Fibroblast of pulmonary artery (primary cell): ENCODE measurements around the gene MADCAM1.
"Not testable (repeated sequence)": the region's sequence is repeated elsewhere in the genome, so short reads cannot be mapped to it uniquely, and the experiment has no call there.

Experiments used
- DNase-seq: peaks from one replicate; pipeline ENCODE4 v3.0.0-alpha.2; 2010; ENCODE audit warnings: low read depth
- H3K4me3 ChIP-seq: replicated peaks from 2 replicates; pipeline ENCODE4 v1.5.1; 2011; ENCODE audit warnings: low read depth, mild to moderate bottlenecking, control low read depth, low read length, moderate library complexity
- TF ChIP-seq, protein P1 (sequence below): IDR thresholded peaks from 2 replicates; pipeline ENCODE4 v1.5.1; 2011; ENCODE audit warnings: mild to moderate bottlenecking, control low read depth, low read length, inconsistent platforms; ENCODE audit errors: missing control alignments

Gene MADCAM1

DNA sequence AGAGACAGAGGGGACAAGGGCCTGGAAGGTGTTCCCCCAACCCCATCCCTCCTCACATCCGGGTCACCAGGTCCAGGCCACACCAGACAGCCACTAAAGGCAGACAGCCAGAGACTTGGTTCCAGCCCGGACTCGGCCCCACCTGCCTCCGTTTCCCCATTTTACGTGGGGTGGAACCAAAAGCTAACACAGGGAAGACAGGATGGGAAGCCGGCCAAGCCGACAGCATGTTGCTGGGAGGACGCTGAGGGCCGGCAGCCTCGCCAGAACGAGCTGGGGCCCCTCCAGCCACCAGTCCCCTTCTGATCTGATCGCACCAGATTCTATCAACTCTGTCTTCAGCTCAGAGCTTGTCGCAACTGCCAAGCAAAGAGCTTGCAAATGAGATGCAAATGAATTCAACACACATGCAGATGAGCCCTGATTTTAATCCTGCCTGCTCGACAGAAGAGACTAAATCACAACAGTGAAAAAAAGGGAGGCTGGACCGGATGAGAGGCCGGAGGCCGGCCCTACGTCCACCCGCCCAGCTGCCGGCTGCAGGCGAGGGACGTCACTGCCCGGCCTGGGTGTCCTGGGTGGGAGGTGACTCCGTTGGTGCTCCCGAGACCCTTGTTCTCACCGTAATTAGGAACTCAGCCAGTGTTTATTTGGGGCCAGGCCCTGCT, 17.9 kb upstream of the MADCAM1 start:
- DNase-seq, result no peak
- H3K4me3 ChIP-seq, result no peak overlapping the region
- TF ChIP-seq, protein P1, sequence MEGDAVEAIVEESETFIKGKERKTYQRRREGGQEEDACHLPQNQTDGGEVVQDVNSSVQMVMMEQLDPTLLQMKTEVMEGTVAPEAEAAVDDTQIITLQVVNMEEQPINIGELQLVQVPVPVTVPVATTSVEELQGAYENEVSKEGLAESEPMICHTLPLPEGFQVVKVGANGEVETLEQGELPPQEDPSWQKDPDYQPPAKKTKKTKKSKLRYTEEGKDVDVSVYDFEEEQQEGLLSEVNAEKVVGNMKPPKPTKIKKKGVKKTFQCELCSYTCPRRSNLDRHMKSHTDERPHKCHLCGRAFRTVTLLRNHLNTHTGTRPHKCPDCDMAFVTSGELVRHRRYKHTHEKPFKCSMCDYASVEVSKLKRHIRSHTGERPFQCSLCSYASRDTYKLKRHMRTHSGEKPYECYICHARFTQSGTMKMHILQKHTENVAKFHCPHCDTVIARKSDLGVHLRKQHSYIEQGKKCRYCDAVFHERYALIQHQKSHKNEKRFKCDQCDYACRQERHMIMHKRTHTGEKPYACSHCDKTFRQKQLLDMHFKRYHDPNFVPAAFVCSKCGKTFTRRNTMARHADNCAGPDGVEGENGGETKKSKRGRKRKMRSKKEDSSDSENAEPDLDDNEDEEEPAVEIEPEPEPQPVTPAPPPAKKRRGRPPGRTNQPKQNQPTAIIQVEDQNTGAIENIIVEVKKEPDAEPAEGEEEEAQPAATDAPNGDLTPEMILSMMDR, result no peak

DNA sequence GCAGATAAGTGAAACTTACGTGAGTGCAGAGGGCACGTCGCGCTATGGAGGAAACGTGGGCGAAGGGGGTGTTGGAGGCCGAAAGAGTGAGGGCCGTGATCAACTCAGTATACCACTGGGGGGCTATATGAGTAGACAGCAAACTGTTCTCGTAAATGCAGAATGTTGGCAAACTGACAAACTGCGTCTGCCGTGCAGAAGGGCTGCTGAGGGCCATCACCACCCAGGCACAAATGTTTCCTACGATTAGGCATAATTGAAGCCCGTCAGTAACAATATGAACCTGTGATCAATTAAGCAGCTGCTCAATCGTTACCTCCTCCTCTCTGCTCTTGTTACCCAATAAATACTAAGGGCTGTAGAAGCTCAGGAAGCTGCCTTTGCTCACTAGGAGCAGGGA, 17.3 kb upstream of the MADCAM1 start:
- DNase-seq, result no peak
- H3K4me3 ChIP-seq, result no peak overlapping the region
- TF ChIP-seq, protein P1, result no peak

DNA sequence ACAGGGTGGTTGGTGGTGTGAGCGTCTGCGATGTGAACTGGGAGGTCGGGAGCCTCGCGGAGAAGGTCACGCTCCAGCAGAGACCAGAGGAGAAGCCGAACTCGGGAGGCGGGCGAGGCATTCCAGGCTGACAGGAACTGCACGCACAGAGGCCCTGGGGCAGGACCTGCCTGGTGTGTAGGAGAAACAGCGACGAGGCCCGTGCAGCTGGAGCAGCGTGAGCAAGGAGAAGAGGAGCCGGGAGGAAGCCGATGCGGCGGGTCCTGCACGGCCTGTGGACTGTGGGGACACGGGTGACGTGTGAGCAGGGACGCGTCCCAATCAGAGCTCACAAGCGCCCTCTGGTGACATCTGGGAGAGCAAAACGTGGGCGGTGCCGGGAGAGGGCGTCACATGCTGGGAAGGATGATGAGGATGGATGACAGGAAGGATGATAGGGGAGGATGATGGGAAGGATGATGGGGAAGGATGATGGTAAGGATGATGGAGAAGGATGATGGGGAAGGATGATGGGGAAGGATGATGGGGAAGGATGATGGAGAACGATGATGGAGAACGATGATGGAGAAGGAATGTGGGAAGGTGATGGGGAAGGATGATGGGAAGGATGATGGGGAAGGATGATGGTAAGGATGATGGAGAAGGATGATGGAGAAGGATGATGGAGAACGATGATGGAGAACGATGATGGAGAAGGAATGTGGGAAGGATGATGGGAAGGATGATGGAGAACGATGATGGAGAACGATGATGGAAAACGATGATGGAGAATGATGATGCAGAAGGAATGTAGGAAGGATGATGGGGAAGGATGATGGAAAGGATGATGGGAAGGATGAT, 16.1 kb upstream of the MADCAM1 start:
- peak; percentile 55 for DNase-seq
- TF ChIP-seq, protein P1, result peak; percentile 45
- no peak overlapping the region for H3K4me3 ChIP-seq

DNA sequence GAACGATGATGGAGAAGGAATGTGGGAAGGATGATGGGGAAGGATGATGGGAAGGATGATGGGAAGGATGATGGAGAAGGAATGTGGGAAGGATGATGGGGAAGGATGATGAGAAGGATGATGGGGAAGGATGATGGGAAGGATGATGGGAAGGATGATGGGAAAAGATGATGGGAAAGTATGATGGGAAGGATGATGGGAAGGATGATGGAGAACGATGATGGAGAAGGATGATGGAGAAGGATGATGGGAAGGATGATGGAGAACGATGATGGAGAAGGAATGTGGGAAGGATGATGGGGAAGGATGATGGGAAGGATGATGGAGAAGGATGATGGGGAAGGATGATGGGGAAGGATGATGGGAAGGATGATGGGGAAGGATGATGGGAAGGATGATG, 15.2 kb upstream of the MADCAM1 start:
- not testable (repeated sequence) for DNase-seq, H3K4me3 ChIP-seq

DNA sequence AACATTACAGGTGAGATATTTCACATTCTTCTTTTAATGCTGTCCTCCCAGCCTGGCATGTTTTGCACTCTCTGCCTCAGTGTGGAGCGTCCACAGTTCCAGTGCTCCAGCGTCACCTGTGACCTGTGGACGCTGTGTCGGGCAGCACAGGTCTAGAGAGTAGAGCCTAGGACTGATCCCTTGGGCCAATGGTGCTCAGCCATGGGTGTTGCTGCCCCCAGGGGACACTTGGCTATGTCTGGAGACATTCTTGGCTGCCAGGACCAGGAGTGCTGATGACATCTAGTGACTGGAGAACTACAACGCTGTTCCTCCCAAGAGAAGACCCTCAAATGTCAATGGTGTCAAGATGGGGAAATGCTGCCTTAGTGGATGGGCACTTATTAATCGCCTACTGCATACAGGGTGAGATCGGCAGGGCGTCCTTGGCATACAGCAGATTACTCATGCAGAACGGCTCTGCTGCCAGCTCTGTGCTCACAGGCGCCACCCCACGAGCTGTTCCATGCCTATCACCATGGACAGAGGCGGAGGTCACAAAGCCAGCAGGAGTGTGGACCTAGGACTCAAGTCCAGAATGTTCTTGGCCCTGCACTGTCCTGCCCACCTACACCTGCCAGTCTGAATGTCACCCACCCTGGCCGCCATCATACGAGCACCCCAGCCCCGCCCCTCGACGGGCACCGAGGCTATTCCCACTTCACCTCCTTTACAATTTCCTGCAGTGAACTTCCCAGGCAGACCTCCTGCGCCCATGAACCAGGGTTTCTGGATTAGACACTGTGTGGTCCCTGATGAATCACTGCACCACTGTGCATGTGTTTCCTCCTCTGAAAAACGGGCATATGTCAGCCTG, 13.9 kb upstream of the MADCAM1 start:
- TF ChIP-seq, protein P1, result no peak
- no peak for DNase-seq
- H3K4me3 ChIP-seq, result no peak overlapping the region

DNA sequence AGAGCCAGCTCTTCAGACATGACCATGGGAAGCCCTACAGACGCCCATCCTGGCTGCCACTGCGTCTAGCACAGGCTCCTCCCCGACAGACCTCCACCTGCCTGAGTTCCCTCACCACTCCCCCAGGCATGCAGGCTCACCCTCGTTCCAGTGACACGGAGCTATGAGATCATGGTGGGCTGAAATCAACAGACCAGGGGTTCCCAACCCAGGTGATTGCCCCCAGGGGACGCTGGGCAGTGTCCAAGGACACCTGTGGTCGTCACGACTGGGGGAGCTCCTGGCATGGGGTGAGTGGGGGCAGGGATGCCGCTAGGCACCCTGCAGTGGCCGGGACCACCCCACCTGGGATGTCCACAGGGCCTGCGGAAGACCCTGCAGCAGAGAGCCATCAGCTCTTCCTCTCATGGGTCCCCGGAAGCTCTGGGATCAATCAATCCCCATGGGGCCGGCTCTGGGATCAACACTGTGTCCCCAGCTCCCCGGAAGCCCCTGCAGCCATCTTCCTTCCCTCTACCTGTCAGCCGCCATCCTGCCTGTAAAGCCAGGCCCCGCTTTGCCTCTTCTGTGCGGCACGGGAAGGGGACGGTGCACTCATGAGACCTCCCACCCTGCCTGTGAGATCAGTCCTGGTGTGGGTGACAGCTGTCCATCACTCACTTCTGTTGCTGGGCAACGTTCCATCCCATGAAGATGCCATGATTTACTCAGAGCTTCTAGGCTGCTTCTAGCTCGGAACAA, 12.8 kb upstream of the MADCAM1 start:
- TF ChIP-seq, protein P1, result no peak
- DNase-seq, result no peak
- H3K4me3 ChIP-seq, result no peak overlapping the region
